Keratinocyte (primary cell): ENCODE data around the gene ACD. TPM values are rescaled to one million over a fixed set of nuclear protein-coding genes. Genes with fewer than 3 reads are reported as not detected.

ENCODE experiments used
- DNase-seq: peaks from one replicate; pipeline ENCODE4 v3.0.0-alpha.2; 2011; ENCODE audit warnings: low read depth, missing footprints, low spot score
- FAIRE-seq: peaks from 2 replicates; lab custom pipeline; 2011; peaks lifted over from hg19 to GRCh38; lab: Jason Lieb, UNC
- H2AFZ ChIP-seq: 2 replicates; pipeline ENCODE4 v1.6.0; 2012; ENCODE audit warnings: low read length, control low read depth, inconsistent platforms; ENCODE audit not compliant: control insufficient read depth
- H3K27ac ChIP-seq: 2 replicates; pipeline ENCODE4 v1.5.1; 2011; ENCODE audit warnings: low read length; ENCODE audit not compliant: control insufficient read depth, insufficient read depth
- H3K27me3 ChIP-seq: 3 replicates; pipeline ENCODE4 v1.6.0; 2011; ENCODE audit warnings: low read length; ENCODE audit not compliant: control insufficient read depth, insufficient read depth; ENCODE audit errors: extremely low read depth
- H3K36me3 ChIP-seq, 2 experiments: 2 replicates in 1 of 2; 3 replicates in 1 of 2; pipeline ENCODE4 v1.5.1; 2011; ENCODE audit warnings: low read length in 2 of 2, mild to moderate bottlenecking in 1 of 2; ENCODE audit not compliant: control insufficient read depth in 2 of 2, insufficient read depth in 2 of 2; ENCODE audit errors: extremely low read depth in 1 of 2
- H3K4me1 ChIP-seq: 3 replicates; pipeline ENCODE4 v1.5.1; 2011; ENCODE audit warnings: low read length; ENCODE audit not compliant: control insufficient read depth, insufficient read depth; ENCODE audit errors: extremely low read depth
- H3K4me2 ChIP-seq: 3 replicates; pipeline ENCODE4 v1.6.0; 2011; ENCODE audit warnings: low read depth, low read length; ENCODE audit not compliant: control insufficient read depth, insufficient read depth; ENCODE audit errors: extremely low read depth
- H3K4me3 ChIP-seq, 3 experiments: fragments of 200-600 bp in 1 of 3; sonication (generic) in 1 of 3; 2 replicates in 2 of 3; 3 replicates in 1 of 3; pipeline ENCODE4 v1.5.1; 2011 to 2016; ENCODE audit warnings: low read length in 3 of 3, mild to moderate bottlenecking in 3 of 3, control low read depth in 2 of 3, inconsistent platforms in 1 of 3, low read depth in 1 of 3, mixed read lengths in 1 of 3, mixed run types in 1 of 3, moderate library complexity in 1 of 3; ENCODE audit not compliant: control insufficient read depth in 2 of 3, insufficient read depth in 2 of 3; ENCODE audit errors: extremely low read depth in 1 of 3
- H3K79me2 ChIP-seq: 2 replicates; pipeline ENCODE4 v1.6.0; 2012; ENCODE audit warnings: low read length; ENCODE audit not compliant: control insufficient read depth, insufficient read depth
- H3K9ac ChIP-seq: 3 replicates; pipeline ENCODE4 v1.6.0; 2011; ENCODE audit warnings: low read length; ENCODE audit not compliant: control insufficient read depth, insufficient read depth; ENCODE audit errors: extremely low read depth
- H3K9me1 ChIP-seq: 3 replicates; pipeline ENCODE4 v1.6.0; 2011; ENCODE audit warnings: low read length; ENCODE audit not compliant: control insufficient read depth, insufficient read depth; ENCODE audit errors: extremely low read depth
- H3K9me3 ChIP-seq: 2 replicates; pipeline ENCODE4 v1.5.1; 2012; ENCODE audit warnings: low read depth, low read length; ENCODE audit not compliant: control insufficient read depth
- H4K20me1 ChIP-seq: 3 replicates; pipeline ENCODE4 v1.6.0; 2011; ENCODE audit warnings: low read length; ENCODE audit not compliant: control insufficient read depth, insufficient read depth; ENCODE audit errors: extremely low read depth
- CTCF ChIP-seq, 3 experiments: IDR thresholded peaks in 1 of 3; conservative IDR thresholded peaks in 1 of 3; optimal IDR thresholded peaks in 1 of 3; 2 replicates in 2 of 3; 3 replicates in 1 of 3; pipeline versions ENCODE3 to v1.5.1; 2011; ENCODE audit warnings: low read length in 3 of 3, mild to moderate bottlenecking in 3 of 3, moderate library complexity in 2 of 3, control low read depth in 1 of 3, inconsistent platforms in 1 of 3; ENCODE audit not compliant: insufficient read depth in 2 of 3; ENCODE audit errors: extremely low read depth in 1 of 3
- EZH2 ChIP-seq: IDR thresholded peaks from one replicate; pipeline ENCODE4 v1.6.1; 2012; ENCODE audit warnings: inconsistent platforms, mild to moderate bottlenecking, low read length, moderate library complexity
- dilution Hi-C: fragments of 300-500 bp; cut with MboI; formaldehyde crosslinking; loops from one replicate; pipeline ENCODE4 v1.7.0; 2020; ENCODE audit warnings: low sequenced_read_pairs; ENCODE audit not compliant: extremely low pct_ligation_motif_present
- polyA plus RNA-seq, 5 experiments: library from polyadenylated mRNA; depleted of rRNA in 3 of 5; stranded (reverse) in 3 of 5; stranded (forward) in 1 of 5; unstranded in 1 of 5; fragments of >200 nt; gene quantifications; 1 replicate in 1 of 5; 2 replicates in 3 of 5; 3 replicates in 1 of 5; pipeline versions ENCODE4 v1.2.1 to v1.2.3, GENCODE V29; 2011 to 2012; ENCODE audit warnings: missing spikeins in 2 of 5, low read depth in 1 of 5, low replicate concordance in 1 of 5

The ACD gene
- polyA plus RNA-seq, 1 donor (not counting 4 experiments of a cell fraction or from before 2014, with no cell fraction given) = 12.9 TPM

- Histone ChIP-seq H3K4me1 (peaks cover 13% of the 10 kb centered on the region), H4K20me1 (no peaks in the 10 kb centered on the region), H3K79me2 (no peaks in the 10 kb centered on the region), H3K36me3 (peaks cover 0 to 5% of the 10 kb centered on the region in 2 experiments), H3K9me1 (no peaks in the 10 kb centered on the region), H2AFZ (no peak overlapping the region), H3K9ac (no peak overlapping the region), H3K9me3 (no peaks in the 10 kb centered on the region), H3K27ac (no peak overlapping the region), H3K4me3 (no peak overlapping the region), H3K4me2 (peak overlapping the region; percentile 1), H3K27me3 (no peaks in the 10 kb centered on the region)
- TF ChIP-seq CTCF (optimal IDR thresholded peaks at IDR 0.05 in 1 of 3, IDR thresholded peaks at IDR 0.05 in 1 of 3, conservative IDR thresholded peaks at IDR 0.05 in 1 of 3; ENCODE audit: extremely low read depth in 1 of 3, insufficient read depth in 2 of 3, low read length in 3 of 3) = peak in 1 of 3 experiments; percentile 27
- no peak for TF ChIP-seq EZH2
- dilution Hi-C loops = no loop called here
- DNase-seq (no peak), FAIRE-seq (peak; percentile 73)
Observed at GRCh38 chr16:67676516-67676915, 16.5 kb upstream of the ACD start.

GRCh38 chr16:67675999-67676398 lies 15.9 kb upstream of the ACD start:
- Histone ChIP-seq H3K79me2 (no peaks in the 10 kb centered on the region), H3K9me3 (no peaks in the 10 kb centered on the region), H3K4me3 (no peak overlapping the region), H3K9me1 (no peaks in the 10 kb centered on the region), H3K27me3 (no peaks in the 10 kb centered on the region), H3K4me1 (peaks cover 13% of the 10 kb centered on the region), H3K27ac (no peak overlapping the region), H3K9ac (no peak overlapping the region), H3K4me2 (no peak overlapping the region), H3K36me3 (peaks cover 0 to 5% of the 10 kb centered on the region in 2 experiments), H2AFZ (no peak overlapping the region), H4K20me1 (no peaks in the 10 kb centered on the region)
- TF ChIP-seq CTCF (optimal IDR thresholded peaks at IDR 0.05 in 1 of 3, IDR thresholded peaks at IDR 0.05 in 1 of 3, conservative IDR thresholded peaks at IDR 0.05 in 1 of 3; ENCODE audit: extremely low read depth in 1 of 3, insufficient read depth in 2 of 3, low read length in 3 of 3) (no peak), EZH2 (no peak)
- dilution Hi-C loops = no loop called here
- DNase-seq (no peak), FAIRE-seq (no peak)
